H9 (cell line): Measurements from ENCODE around the gene SRXN1. TPM values are rescaled to one million over a fixed set of nuclear protein-coding genes. Genes with fewer than 3 reads are reported as not detected.
A peak's percentile ranks its signal among the peaks of the same experiment; 100 is the strongest.

Experiments
- DNase-seq: peaks from one replicate; pipeline ENCODE4 v3.0.0-alpha.2; 2017
- H2AFZ ChIP-seq: one replicate; pipeline ENCODE4 v1.6.1; 2013; ENCODE audit warnings: mild to moderate bottlenecking, low read length, control low read depth, moderate library complexity
- H2AK5ac ChIP-seq: 2 replicates; pipeline ENCODE4 v1.6.1; 2013; ENCODE audit warnings: low read length, control low read depth, mixed read lengths; ENCODE audit not compliant: insufficient read length
- H2BK120ac ChIP-seq: one replicate; pipeline ENCODE4 v1.6.1; 2013; ENCODE audit warnings: low read depth, mild to moderate bottlenecking, low read length, control low read depth, inconsistent platforms; ENCODE audit not compliant: poor library complexity, severe bottlenecking
- H2BK12ac ChIP-seq: 2 replicates; pipeline ENCODE4 v1.6.1; 2013; ENCODE audit warnings: low read length, control low read depth, mixed read lengths, low read depth; ENCODE audit not compliant: insufficient read length
- H2BK15ac ChIP-seq: 2 replicates; pipeline ENCODE4 v1.6.1; 2013; ENCODE audit warnings: low read depth, low read length, control low read depth
- H2BK20ac ChIP-seq: one replicate; pipeline ENCODE4 v1.6.1; 2013; ENCODE audit warnings: low read depth, mild to moderate bottlenecking, low read length, control low read depth, inconsistent platforms; ENCODE audit not compliant: poor library complexity, severe bottlenecking
- H2BK5ac ChIP-seq: 2 replicates; pipeline ENCODE4 v1.6.1; 2013; ENCODE audit warnings: low read length, control low read depth, mixed read lengths; ENCODE audit not compliant: insufficient read length
- H3K14ac ChIP-seq: 2 replicates; pipeline ENCODE4 v1.6.1; 2013; ENCODE audit warnings: low read length, control low read depth; ENCODE audit not compliant: insufficient read depth
- H3K18ac ChIP-seq: 2 replicates; pipeline ENCODE4 v1.6.1; 2013; ENCODE audit warnings: low read depth, mild to moderate bottlenecking, mixed read lengths, low read length, control low read depth; ENCODE audit not compliant: insufficient read length
- H3K23ac ChIP-seq: 2 replicates; pipeline ENCODE4 v1.6.1; 2013; ENCODE audit warnings: low read length, control low read depth, mixed read lengths, low read depth; ENCODE audit not compliant: insufficient read length
- H3K23me2 ChIP-seq: 2 replicates; pipeline ENCODE4 v1.6.1; 2013; ENCODE audit warnings: low read depth, mild to moderate bottlenecking, mixed read lengths, low read length, control low read depth; ENCODE audit not compliant: insufficient read length, poor library complexity, severe bottlenecking
- H3K27ac ChIP-seq: 2 replicates; pipeline ENCODE4 v1.5.1; 2013; ENCODE audit warnings: low read length, control low read depth, mixed read lengths, low read depth; ENCODE audit not compliant: insufficient read length
- H3K27me3 ChIP-seq: 2 replicates; pipeline ENCODE4 v1.6.1; 2013; ENCODE audit warnings: low read length, control low read depth, inconsistent platforms; ENCODE audit not compliant: insufficient read depth
- H3K4ac ChIP-seq: 2 replicates; pipeline ENCODE4 v1.6.1; 2013; ENCODE audit warnings: low read depth, mild to moderate bottlenecking, control low read depth, inconsistent platforms, low read length, moderate library complexity
- H3K4me1 ChIP-seq: 2 replicates; pipeline ENCODE4 v1.6.1; 2013; ENCODE audit warnings: low read length, control low read depth, inconsistent platforms; ENCODE audit not compliant: insufficient read depth
- H3K4me2 ChIP-seq: 2 replicates; pipeline ENCODE4 v1.6.1; 2013; ENCODE audit warnings: low read length, control low read depth, mixed read lengths; ENCODE audit not compliant: insufficient read length, insufficient read depth
- H3K56ac ChIP-seq: 2 replicates; pipeline ENCODE4 v1.6.1; 2013; ENCODE audit warnings: low read depth, mild to moderate bottlenecking, mixed read lengths, low read length, control low read depth; ENCODE audit not compliant: insufficient read length
- H3K79me1 ChIP-seq: 2 replicates; pipeline ENCODE4 v1.6.1; 2013; ENCODE audit warnings: low read depth, mild to moderate bottlenecking, moderate library complexity, low read length, control low read depth, inconsistent platforms; ENCODE audit not compliant: insufficient read depth, poor library complexity, severe bottlenecking
- H3K79me2 ChIP-seq: 2 replicates; pipeline ENCODE4 v1.6.1; 2013; ENCODE audit warnings: low read length, control low read depth, inconsistent platforms; ENCODE audit not compliant: insufficient read depth
- H3K9ac ChIP-seq: 2 replicates; pipeline ENCODE4 v1.6.1; 2013; ENCODE audit warnings: low read length, control low read depth, mixed read lengths; ENCODE audit not compliant: insufficient read length; ENCODE audit errors: extremely low read depth
- H3K9me3 ChIP-seq: one replicate; pipeline ENCODE4 v1.6.1; 2013; ENCODE audit warnings: low read depth, low read length, inconsistent platforms; ENCODE audit not compliant: control insufficient read depth
- H3T11ph ChIP-seq: one replicate; pipeline ENCODE4 v1.6.1; 2013; ENCODE audit warnings: mild to moderate bottlenecking, low read length, control low read depth, inconsistent platforms
- H4K20me1 ChIP-seq: one replicate; pipeline ENCODE4 v1.6.1; 2013; ENCODE audit not compliant: control insufficient read depth, insufficient read length, insufficient read depth
- H4K5ac ChIP-seq: 2 replicates; pipeline ENCODE4 v1.6.1; 2013; ENCODE audit warnings: low read depth, mild to moderate bottlenecking, mixed read lengths, low read length, control low read depth; ENCODE audit not compliant: insufficient read length
- H4K8ac ChIP-seq: replicated peaks from 2 replicates; pipeline ENCODE4 v1.6.1; 2013; ENCODE audit warnings: low read length, control low read depth, mixed read lengths, low read depth; ENCODE audit not compliant: insufficient read length
- H4K91ac ChIP-seq: 2 replicates; pipeline ENCODE4 v1.6.1; 2013; ENCODE audit warnings: low read depth, mild to moderate bottlenecking, moderate library complexity, mixed read lengths, low read length, control low read depth; ENCODE audit not compliant: insufficient read length
- H3K27ac Mint-ChIP-seq, 3 experiments: 2 replicates in 2 of 3; 3 replicates in 1 of 3; pipeline ENCODE4 v1.8.0; 2020 to 2021; ENCODE audit warnings: mixed read lengths in 3 of 3, mild to moderate bottlenecking in 1 of 3, moderate library complexity in 1 of 3
- H3K27me3 Mint-ChIP-seq: 2 replicates; pipeline ENCODE4 v1.8.0; 2021; ENCODE audit warnings: low read depth, mild to moderate bottlenecking, moderate library complexity, mixed read lengths
- H3K36me3 Mint-ChIP-seq, 3 experiments: 2 replicates in 2 of 3; 3 replicates in 1 of 3; pipeline ENCODE4 v1.8.0; 2020 to 2021; ENCODE audit warnings: low read depth in 3 of 3, mixed read lengths in 3 of 3; ENCODE audit not compliant: insufficient read depth in 1 of 3
- H3K4me1 Mint-ChIP-seq, 2 experiments: 2 replicates each; pipeline ENCODE4 v1.8.0; 2020; ENCODE audit warnings: mixed read lengths in 2 of 2
- H3K4me3 Mint-ChIP-seq, 2 experiments: 2 replicates in 1 of 2; 3 replicates in 1 of 2; pipeline ENCODE4 v1.8.0; 2020 to 2021; ENCODE audit warnings: mild to moderate bottlenecking in 2 of 2, mixed read lengths in 2 of 2, moderate library complexity in 1 of 2
- H3K9me3 Mint-ChIP-seq, 2 experiments: 2 replicates in 1 of 2; 3 replicates in 1 of 2; pipeline ENCODE4 v1.8.0; 2020; ENCODE audit warnings: mild to moderate bottlenecking in 2 of 2, mixed read lengths in 2 of 2, moderate library complexity in 1 of 2
- CTCF ChIP-seq: fragments of 200-600 bp; sonication (generic); conservative IDR thresholded peaks from 3 replicates; pipeline ENCODE4 v1.8.0; 2021; ENCODE audit warnings: antibody characterized with exemption, mild to moderate bottlenecking
- WGBS: extraction: QIAGEN DNeasy Blood & Tissue Kit; methylation state at CpG from one replicate; pipeline ENCODE4 v1.1.7; 2013; ENCODE audit warnings: missing lambda C conversion rate, low lambda C conversion rate, mixed read lengths; ENCODE audit not compliant: insufficient read length; ENCODE audit errors: extremely low coverage; 5-methylcytosine and 5-hydroxymethylcytosine counted together
- total RNA-seq: library from RNA; stranded (reverse); gene quantifications from 2 replicates; pipeline ENCODE4 v1.2.1, GENCODE V29; 2021

Gene SRXN1
- total RNA-seq, 1 experiment from 2014 or later = 25.7 TPM

GRCh38 chr20:609371-609964, 43.5 kb downstream of the SRXN1 start:
- DNase-seq = no peak
- no peak overlapping the region for H3K56ac ChIP-seq
- H2BK15ac ChIP-seq = no peak overlapping the region
- no peak overlapping the region for H4K91ac ChIP-seq
- peaks cover 54% of the 10 kb centered on the region for H3K27me3 Mint-ChIP-seq
- no peaks in the 10 kb centered on the region for H3K4me1 ChIP-seq
- peak overlapping the region; percentile 84 for H3K14ac ChIP-seq
- H2AFZ ChIP-seq = no peak overlapping the region
- H3K9ac ChIP-seq = no peak overlapping the region
- H3K4me2 ChIP-seq = peak overlapping the region; percentile 63
- H3K23ac ChIP-seq = no peak overlapping the region
- H2BK5ac ChIP-seq = no peak overlapping the region
- no peak overlapping the region for H3K18ac ChIP-seq
- H3K27ac ChIP-seq = no peak overlapping the region
- peaks cover 3% of the 10 kb centered on the region for H4K20me1 ChIP-seq
- no peaks in the 10 kb centered on the region for H3K9me3 Mint-ChIP-seq
- H3K27me3 ChIP-seq = peaks cover 12% of the 10 kb centered on the region; the same call in 1 of the 2 replicates
- H3K36me3 Mint-ChIP-seq = peaks cover 0 to 2% (median 0%) of the 10 kb centered on the region in 3 experiments; a peak in 1 of 7 replicates
- peaks cover 8% of the 10 kb centered on the region for H3K23me2 ChIP-seq
- no peak overlapping the region for H2BK120ac ChIP-seq
- H4K8ac ChIP-seq = no peak overlapping the region
- no peak overlapping the region for H3T11ph ChIP-seq
- H2BK12ac ChIP-seq = no peak overlapping the region
- no peak overlapping the region for H4K5ac ChIP-seq
- H3K4me3 Mint-ChIP-seq = peak overlapping the region; percentile 55 to 83
- no peaks in the 10 kb centered on the region for H3K79me2 ChIP-seq
- no peaks in the 10 kb centered on the region for H3K79me1 ChIP-seq
- peaks cover 7 to 35% of the 10 kb centered on the region in 2 experiments for H3K4me1 Mint-ChIP-seq
- no peak overlapping the region for H2BK20ac ChIP-seq
- TF ChIP-seq CTCF = no peak
- H2AK5ac ChIP-seq = no peak overlapping the region
- WGBS = no CpG with 5 or more reads among the region's 54 CpGs
- H3K27ac Mint-ChIP-seq = no peak overlapping the region
- H3K9me3 ChIP-seq = no peaks in the 10 kb centered on the region
- no peak overlapping the region for H3K4ac ChIP-seq
